ENCODE data around the gene RETNLB.

RETNLB gene, protein sequence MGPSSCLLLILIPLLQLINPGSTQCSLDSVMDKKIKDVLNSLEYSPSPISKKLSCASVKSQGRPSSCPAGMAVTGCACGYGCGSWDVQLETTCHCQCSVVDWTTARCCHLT

DNA sequence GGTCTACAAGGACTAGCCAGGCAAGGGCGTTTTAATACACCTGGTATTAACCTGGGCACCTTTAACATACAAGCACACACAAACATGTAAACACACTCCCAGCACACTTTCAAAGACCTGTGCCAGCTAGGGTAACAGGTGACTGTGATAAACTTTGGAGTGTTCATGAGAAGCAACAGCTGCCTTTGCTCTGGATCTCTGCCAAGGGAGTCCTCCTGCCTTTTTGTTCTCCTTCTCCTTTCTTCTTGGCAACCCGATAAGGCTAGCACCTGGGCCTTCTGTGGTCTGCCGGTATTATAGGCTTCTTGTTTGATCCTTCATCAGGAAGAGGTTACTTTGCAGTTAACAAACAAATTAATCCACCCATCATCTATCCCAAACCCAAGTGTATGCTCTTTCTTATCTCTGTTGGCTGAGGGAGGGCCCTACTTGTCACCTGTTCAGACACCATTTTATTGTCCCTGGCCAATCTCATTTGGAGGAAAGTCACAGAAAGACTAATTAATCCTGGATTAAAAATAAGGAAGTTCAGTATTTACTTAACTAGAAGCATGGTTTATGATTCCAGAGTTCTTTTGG, at the start of gene RETNLB:
RETNLB (minus strand) TSS at position 7 of the 579 bp plus-strand sequence. CDS start 225 bp downstream, outside the sequence.
- TF ChIP-seq, protein P1, sequence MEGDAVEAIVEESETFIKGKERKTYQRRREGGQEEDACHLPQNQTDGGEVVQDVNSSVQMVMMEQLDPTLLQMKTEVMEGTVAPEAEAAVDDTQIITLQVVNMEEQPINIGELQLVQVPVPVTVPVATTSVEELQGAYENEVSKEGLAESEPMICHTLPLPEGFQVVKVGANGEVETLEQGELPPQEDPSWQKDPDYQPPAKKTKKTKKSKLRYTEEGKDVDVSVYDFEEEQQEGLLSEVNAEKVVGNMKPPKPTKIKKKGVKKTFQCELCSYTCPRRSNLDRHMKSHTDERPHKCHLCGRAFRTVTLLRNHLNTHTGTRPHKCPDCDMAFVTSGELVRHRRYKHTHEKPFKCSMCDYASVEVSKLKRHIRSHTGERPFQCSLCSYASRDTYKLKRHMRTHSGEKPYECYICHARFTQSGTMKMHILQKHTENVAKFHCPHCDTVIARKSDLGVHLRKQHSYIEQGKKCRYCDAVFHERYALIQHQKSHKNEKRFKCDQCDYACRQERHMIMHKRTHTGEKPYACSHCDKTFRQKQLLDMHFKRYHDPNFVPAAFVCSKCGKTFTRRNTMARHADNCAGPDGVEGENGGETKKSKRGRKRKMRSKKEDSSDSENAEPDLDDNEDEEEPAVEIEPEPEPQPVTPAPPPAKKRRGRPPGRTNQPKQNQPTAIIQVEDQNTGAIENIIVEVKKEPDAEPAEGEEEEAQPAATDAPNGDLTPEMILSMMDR (conservative IDR thresholded peaks at IDR 0.05) = no peak
- no peak within 1 kb of the TSS for H3K27ac ChIP-seq

DNA sequence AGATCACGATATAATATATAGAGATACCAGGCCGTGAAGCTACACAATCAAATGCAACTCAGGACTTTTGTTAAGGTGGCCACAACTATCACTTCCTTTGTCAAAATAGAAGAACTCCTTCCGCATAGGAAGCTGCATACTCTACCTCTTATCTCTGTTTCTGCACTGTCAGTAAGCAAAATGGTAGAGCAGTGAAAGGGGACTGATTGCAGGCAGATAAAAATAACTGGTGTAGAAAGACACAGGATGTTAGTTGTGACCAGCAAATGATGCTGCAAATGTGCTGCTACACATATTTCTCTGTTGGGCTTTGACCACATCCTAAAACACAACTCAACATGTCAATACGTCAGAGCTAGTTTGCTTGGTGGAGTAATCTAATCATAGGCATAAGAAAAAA, 49.1 kb upstream of the RETNLB start:
- TF ChIP-seq, protein P1 (conservative IDR thresholded peaks at IDR 0.05) = no peak
- H3K27ac ChIP-seq = no peak overlapping the region

DNA sequence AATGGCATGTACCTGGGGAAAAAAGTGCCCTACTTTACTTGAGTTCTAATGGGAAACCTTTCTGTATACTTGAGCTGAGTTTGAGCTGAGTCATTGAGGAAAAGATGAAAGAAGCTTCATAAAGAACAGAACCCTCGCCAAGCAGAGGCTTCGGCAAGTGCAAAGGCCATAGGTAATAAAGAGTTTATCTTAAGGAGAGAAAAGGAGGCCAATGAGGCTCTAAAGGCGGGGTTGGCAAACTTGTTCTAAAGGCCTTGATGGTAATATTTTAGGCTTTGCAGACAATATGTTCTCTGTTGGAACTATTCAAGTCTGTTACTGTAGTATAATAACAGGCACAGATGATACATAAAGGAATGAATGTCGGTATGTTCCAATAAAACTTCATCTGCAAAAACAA, 47.8 kb upstream of the RETNLB start:
- H3K27ac ChIP-seq = no peak overlapping the region
- TF ChIP-seq, protein P1 (conservative IDR thresholded peaks at IDR 0.05) = no peak

DNA sequence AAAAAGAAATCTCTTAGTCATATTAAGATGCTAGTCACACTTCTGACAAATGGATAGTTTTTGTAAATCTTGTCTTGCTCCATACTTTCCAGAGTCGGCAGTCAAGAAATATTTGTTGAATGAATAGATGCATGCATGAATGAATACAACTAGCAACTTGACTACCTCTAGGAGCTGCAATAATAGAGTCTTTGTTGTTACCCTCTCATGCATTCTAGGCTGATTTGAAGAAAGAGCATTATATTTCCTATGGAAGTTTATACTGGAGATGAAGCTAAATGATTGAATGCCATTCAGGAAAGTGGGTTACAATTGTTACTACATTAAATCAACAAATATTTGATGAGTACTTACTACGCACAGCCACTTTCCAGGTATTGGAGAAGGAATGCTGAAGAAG, 47.2 kb upstream of the RETNLB start:
- H3K27ac ChIP-seq = no peak overlapping the region
- TF ChIP-seq, protein P1 (conservative IDR thresholded peaks at IDR 0.05) = no peak

DNA sequence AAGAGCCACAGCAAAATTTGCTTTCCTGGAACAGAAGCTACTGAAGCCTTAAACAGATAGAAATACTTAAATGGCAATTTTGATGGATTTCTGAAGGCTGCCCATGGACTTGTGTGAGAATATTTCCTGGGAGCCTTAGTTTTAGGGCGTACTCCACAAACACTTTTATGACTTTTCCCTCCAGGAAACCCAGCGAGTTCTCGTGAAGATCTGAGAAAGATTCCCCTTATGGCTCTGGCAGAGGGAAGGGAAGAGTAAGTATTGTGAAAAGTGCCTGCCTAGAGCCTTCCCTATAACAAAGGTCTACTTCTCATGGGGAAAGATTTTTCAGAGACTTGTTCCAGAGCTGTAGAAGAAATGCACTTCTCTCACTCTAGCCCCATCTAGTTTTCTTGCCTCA, 34.3 kb upstream of the RETNLB start:
- no peak overlapping the region for H3K27ac ChIP-seq
- TF ChIP-seq, protein P1 (conservative IDR thresholded peaks at IDR 0.05) = no peak

DNA sequence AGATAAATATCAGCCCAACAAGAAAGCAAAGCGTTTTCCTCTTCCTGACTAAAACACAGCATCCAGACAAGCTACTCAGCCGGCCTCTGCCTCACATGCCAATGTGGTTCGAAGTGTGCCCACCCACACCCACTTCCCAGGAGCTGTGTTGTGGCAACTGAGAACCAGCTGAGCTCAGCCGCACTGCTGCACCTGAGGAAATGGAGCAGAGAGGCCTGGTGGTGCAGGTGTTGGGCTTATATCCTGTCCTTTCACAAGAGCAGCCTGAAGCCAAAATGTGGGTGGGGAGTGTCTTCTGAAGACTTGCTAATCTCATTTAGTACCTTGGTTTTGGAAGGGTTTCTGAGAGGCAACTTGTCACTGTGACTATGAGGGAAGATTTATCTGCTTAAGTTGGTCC, 23.0 kb upstream of the RETNLB start:
- no peak overlapping the region for H3K27ac ChIP-seq
- TF ChIP-seq, protein P1 (conservative IDR thresholded peaks at IDR 0.05) = no peak

DNA sequence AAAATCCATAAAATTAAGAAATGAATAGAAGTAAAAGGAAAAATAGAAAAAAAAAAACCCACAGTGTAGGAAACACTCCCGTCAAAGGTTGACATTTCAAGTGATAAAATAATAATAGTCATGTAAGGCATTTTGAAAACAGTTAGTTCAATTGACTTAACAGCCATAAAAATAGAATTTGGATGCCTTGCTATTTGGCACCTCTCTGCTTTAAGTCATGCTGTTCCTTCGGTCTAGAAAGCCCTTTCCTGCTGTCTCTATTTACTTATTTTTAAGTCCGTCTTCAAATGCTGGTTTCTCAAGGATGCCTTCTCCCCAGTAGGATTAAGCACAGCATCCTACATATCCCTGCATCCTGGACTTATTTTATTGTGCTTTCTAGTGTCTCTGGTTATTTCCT, 22.3 kb upstream of the RETNLB start:
- H3K27ac ChIP-seq = no peak overlapping the region
- TF ChIP-seq, protein P1 (conservative IDR thresholded peaks at IDR 0.05) = no peak

All from VCaP (cell line).